ENCODE measurements around the gene MYLIP. TPM values are rescaled to one million over a fixed set of nuclear protein-coding genes. Genes with fewer than 3 reads are reported as not detected.
A peak's percentile ranks its signal among the peaks of the same experiment; 100 is the strongest.

Gene MYLIP
- 10.1 and 13.8 TPM in 2 replicates for total RNA-seq

- Histone ChIP-seq H4K20me1 (ENCODE audit: insufficient read depth, low read length) (no peaks in the 10 kb centered on the region), H3K4me1 (ENCODE audit: insufficient read depth, low read length) (peaks cover 21% of the 10 kb centered on the region), H3K4me3 (ENCODE audit: insufficient read depth, low read length) (peak within 1 kb of the TSS; percentile 85), H2AFZ (ENCODE audit: low read length) (peak within 1 kb of the TSS; percentile 81), H3K27me3 (ENCODE audit: insufficient read depth, low read length) (peaks cover 23% of the 10 kb centered on the region), H3K4me2 (ENCODE audit: insufficient read depth, low read length) (peak within 1 kb of the TSS; percentile 89), H3K79me2 (ENCODE audit: insufficient read depth, low read length) (no peaks in the 10 kb centered on the region), H3K36me3 (ENCODE audit: insufficient read depth, low read length) (no peaks in the 10 kb centered on the region), H3K27ac (ENCODE audit: low read depth, low read length) (peak within 1 kb of the TSS; percentile 35), H3K9me3 (ENCODE audit: low read depth, low read length) (no peaks in the 10 kb centered on the region)
- DNase-seq (ENCODE audit: insufficient read length, low spot score, missing footprints): peak; percentile 99
- TF ChIP-seq CTCF (IDR thresholded peaks at IDR 0.05; ENCODE audit: extremely low read depth, low read depth, low read length): peak; percentile 41
These were observed at the start of gene MYLIP for GRCh38 chr6:16128759-16129622. Gene MYLIP (plus strand): TSS chr6:16129086. CDS start chr6:16129323, 237 bp downstream.

- H4K20me1 ChIP-seq (ENCODE audit: insufficient read depth, low read length): no peaks in the 10 kb centered on the region
- H3K4me3 ChIP-seq (ENCODE audit: insufficient read depth, low read length): no peak overlapping the region
- no peaks in the 10 kb centered on the region for H3K27me3 ChIP-seq (ENCODE audit: insufficient read depth, low read length)
- no peak overlapping the region for H2AFZ ChIP-seq (ENCODE audit: low read length)
- no peak for DNase-seq (ENCODE audit: insufficient read length, low spot score, missing footprints)
- H3K36me3 ChIP-seq (ENCODE audit: insufficient read depth, low read length): no peaks in the 10 kb centered on the region
- TF ChIP-seq CTCF (IDR thresholded peaks at IDR 0.05; ENCODE audit: extremely low read depth, low read depth, low read length): no peak
- no peak overlapping the region for H3K4me2 ChIP-seq (ENCODE audit: insufficient read depth, low read length)
- no peak overlapping the region for H3K27ac ChIP-seq (ENCODE audit: low read depth, low read length)
- H3K9me3 ChIP-seq (ENCODE audit: low read depth, low read length): no peaks in the 10 kb centered on the region
- H3K79me2 ChIP-seq (ENCODE audit: insufficient read depth, low read length): no peaks in the 10 kb centered on the region
- no peaks in the 10 kb centered on the region for H3K4me1 ChIP-seq (ENCODE audit: insufficient read depth, low read length)
These were observed 49.5 kb upstream of the MYLIP start for GRCh38 chr6:16079354-16079753.

GRCh38 chr6:16080204-16080603 lies 48.7 kb upstream of the MYLIP start:
- no peak for TF ChIP-seq CTCF (IDR thresholded peaks at IDR 0.05; ENCODE audit: extremely low read depth, low read depth, low read length)
- Histone ChIP-seq H3K4me3 (ENCODE audit: insufficient read depth, low read length) (no peak overlapping the region), H3K27ac (ENCODE audit: low read depth, low read length) (no peak overlapping the region), H3K4me2 (ENCODE audit: insufficient read depth, low read length) (no peak overlapping the region), H3K4me1 (ENCODE audit: insufficient read depth, low read length) (no peaks in the 10 kb centered on the region), H4K20me1 (ENCODE audit: insufficient read depth, low read length) (no peaks in the 10 kb centered on the region), H3K36me3 (ENCODE audit: insufficient read depth, low read length) (no peaks in the 10 kb centered on the region), H3K79me2 (ENCODE audit: insufficient read depth, low read length) (no peaks in the 10 kb centered on the region), H2AFZ (ENCODE audit: low read length) (no peak overlapping the region), H3K9me3 (ENCODE audit: low read depth, low read length) (no peaks in the 10 kb centered on the region), H3K27me3 (ENCODE audit: insufficient read depth, low read length) (no peaks in the 10 kb centered on the region)
- no peak for DNase-seq (ENCODE audit: insufficient read length, low spot score, missing footprints)

GRCh38 chr6:16081326-16081725 lies 47.6 kb upstream of the MYLIP start:
- Histone ChIP-seq H3K27ac (ENCODE audit: low read depth, low read length) (no peak overlapping the region), H3K27me3 (ENCODE audit: insufficient read depth, low read length) (no peaks in the 10 kb centered on the region), H3K79me2 (ENCODE audit: insufficient read depth, low read length) (no peaks in the 10 kb centered on the region), H3K9me3 (ENCODE audit: low read depth, low read length) (no peaks in the 10 kb centered on the region), H3K4me2 (ENCODE audit: insufficient read depth, low read length) (no peak overlapping the region), H4K20me1 (ENCODE audit: insufficient read depth, low read length) (no peaks in the 10 kb centered on the region), H3K4me3 (ENCODE audit: insufficient read depth, low read length) (no peak overlapping the region), H2AFZ (ENCODE audit: low read length) (no peak overlapping the region), H3K4me1 (ENCODE audit: insufficient read depth, low read length) (no peaks in the 10 kb centered on the region), H3K36me3 (ENCODE audit: insufficient read depth, low read length) (no peaks in the 10 kb centered on the region)
- DNase-seq (ENCODE audit: insufficient read length, low spot score, missing footprints): no peak
- TF ChIP-seq CTCF (IDR thresholded peaks at IDR 0.05; ENCODE audit: extremely low read depth, low read depth, low read length): no peak
